Hematopoietic multipotent progenitor cell treated with erythropoietin and hydrocortisone succinate and interleukin-3 and kit ligand, for 6 days (in vitro differentiated cells): Measurements from ENCODE around the gene ITGB8.

Experiments used
- DNase-seq: peaks from one replicate; pipeline ENCODE4 v3.0.0-alpha.2; 2015

Gene ITGB8

GRCh38 chr7:20388084-20388483 lies 57.4 kb downstream of the ITGB8 start:
- DNase-seq = no peak

GRCh38 chr7:20389192-20389591 lies 58.5 kb downstream of the ITGB8 start:
- DNase-seq = peak; percentile 58

- DNase-seq = no peak
Measured at GRCh38 chr7:20393021-20393610, 62.4 kb downstream of the ITGB8 start.

GRCh38 chr7:20393616-20394015 lies 62.9 kb downstream of the ITGB8 start:
- no peak for DNase-seq

- DNase-seq = no peak
Measured at GRCh38 chr7:20394284-20394683, 63.6 kb downstream of the ITGB8 start.

- peak; percentile 58 for DNase-seq
Measured at GRCh38 chr7:20395104-20395503, 64.4 kb downstream of the ITGB8 start.

- no peak for DNase-seq
Measured at GRCh38 chr7:20395511-20395910, 64.8 kb downstream of the ITGB8 start.

- DNase-seq = no peak
Measured at GRCh38 chr7:20399521-20399920, 68.8 kb downstream of the ITGB8 start.

- no peak for DNase-seq
Measured at GRCh38 chr7:20401861-20402746, 71.4 kb downstream of the ITGB8 start.

- DNase-seq = no peak
Measured at GRCh38 chr7:20402747-20403230, 72.1 kb downstream of the ITGB8 start.

GRCh38 chr7:20403331-20403730 lies 72.6 kb downstream of the ITGB8 start:
- no peak for DNase-seq

- DNase-seq = no peak
Measured at GRCh38 chr7:20404320-20404719, 73.6 kb downstream of the ITGB8 start.

- DNase-seq = peak; percentile 28
Measured at GRCh38 chr7:20407585-20408466, 77.1 kb downstream of the ITGB8 start.

- peak; percentile 50 for DNase-seq
Measured at GRCh38 chr7:20408467-20408826, 77.7 kb downstream of the ITGB8 start.

GRCh38 chr7:20409961-20410360 lies 79.3 kb downstream of the ITGB8 start:
- no peak for DNase-seq

GRCh38 chr7:20411372-20411771 lies 80.7 kb downstream of the ITGB8 start:
- DNase-seq = peak; percentile 66

- DNase-seq = peak; percentile 47
Measured at GRCh38 chr7:20412032-20412431, 81.3 kb downstream of the ITGB8 start.

GRCh38 chr7:20417260-20417659 lies 86.6 kb downstream of the ITGB8 start:
- no peak for DNase-seq

- no peak for DNase-seq
Measured at GRCh38 chr7:20417675-20418382, 87.1 kb downstream of the ITGB8 start.

GRCh38 chr7:20424500-20424899 lies 93.8 kb downstream of the ITGB8 start:
- DNase-seq = no peak

GRCh38 chr7:20430664-20431063 lies 100.0 kb downstream of the ITGB8 start:
- no peak for DNase-seq

- no peak for DNase-seq
Measured at GRCh38 chr7:20431146-20431545, 100.4 kb downstream of the ITGB8 start.

- DNase-seq = peak; percentile 31
Measured at GRCh38 chr7:20432071-20432470, 101.4 kb downstream of the ITGB8 start.
